Loucy (cell line): ENCODE measurements around the gene ARX.

ENCODE experiments used
- H2AFZ ChIP-seq: fragments of 200-600 bp; sonication (generic); 2 replicates; pipeline ENCODE4 v1.6.0; 2016; ENCODE audit warnings: antibody characterized with exemption, mild to moderate bottlenecking, low read length, moderate library complexity
- H3F3A ChIP-seq: fragments of 200-600 bp; 2 replicates; pipeline ENCODE4 v1.6.0; 2016; ENCODE audit warnings: antibody characterized with exemption, low read depth, mild to moderate bottlenecking
- H3K27me3 ChIP-seq: fragments of 200-600 bp; sonication (generic); 2 replicates; pipeline ENCODE4 v1.6.1; 2014; ENCODE audit warnings: low read length, mild to moderate bottlenecking; ENCODE audit not compliant: insufficient read depth, poor library complexity, severe bottlenecking
- H3K36me3 ChIP-seq: fragments of 200-600 bp; sonication (generic); 2 replicates; pipeline ENCODE4 v1.6.1; 2016; ENCODE audit warnings: low read length; ENCODE audit not compliant: insufficient read depth
- H3K4me1 ChIP-seq: fragments of 200-600 bp; sonication (generic); 2 replicates; pipeline ENCODE4 v1.5.1; 2014; ENCODE audit warnings: low read length, mild to moderate bottlenecking; ENCODE audit not compliant: insufficient read depth, poor library complexity, severe bottlenecking
- H3K4me2 ChIP-seq: fragments of 200-600 bp; sonication (generic); 2 replicates; pipeline ENCODE4 v1.6.0; 2014; ENCODE audit warnings: antibody characterized with exemption, low read length, low read depth, mild to moderate bottlenecking; ENCODE audit not compliant: poor library complexity, severe bottlenecking
- H3K4me3 ChIP-seq: fragments of 200-600 bp; sonication (generic); 2 replicates; pipeline ENCODE4 v1.5.1; 2014; ENCODE audit warnings: low read length, mild to moderate bottlenecking, mixed read lengths; ENCODE audit not compliant: poor library complexity, severe bottlenecking
- H3K79me2 ChIP-seq: fragments of 200-600 bp; sonication (generic); 2 replicates; pipeline ENCODE4 v1.6.1; 2014; ENCODE audit warnings: low read length; ENCODE audit not compliant: insufficient read depth
- H3K9ac ChIP-seq: fragments of 200-600 bp; sonication (generic); 2 replicates; pipeline ENCODE4 v1.6.0; 2014; ENCODE audit warnings: mild to moderate bottlenecking, low read depth, low read length, moderate library complexity; ENCODE audit not compliant: poor library complexity, severe bottlenecking
- H3K9me2 ChIP-seq: fragments of 200-600 bp; sonication (generic); replicated peaks from 2 replicates; pipeline ENCODE4 v1.6.1; 2016; ENCODE audit warnings: low read depth, low read length, mixed read lengths
- H3K9me3 ChIP-seq: fragments of 200-600 bp; sonication (generic); 2 replicates; pipeline ENCODE4 v1.6.1; 2014; ENCODE audit warnings: mild to moderate bottlenecking, antibody characterized with exemption, low read length, low read depth; ENCODE audit not compliant: insufficient read depth
- H4K20me1 ChIP-seq: fragments of 200-600 bp; sonication (generic); 2 replicates; pipeline ENCODE4 v1.6.0; 2014; ENCODE audit warnings: antibody characterized with exemption, low read length, mild to moderate bottlenecking; ENCODE audit not compliant: insufficient read depth, poor library complexity, severe bottlenecking
- CTCF ChIP-seq: fragments of 200-600 bp; sonication (generic); conservative IDR thresholded peaks from 2 replicates; pipeline ENCODE4 v1.5.1; 2014; ENCODE audit warnings: mild to moderate bottlenecking, antibody characterized with exemption, low read length
- EZH2phosphoT487 ChIP-seq: fragments of 200-600 bp; IDR thresholded peaks from 2 replicates; pipeline ENCODE4 v1.6.1; 2018; ENCODE audit warnings: antibody characterized with exemption, mild to moderate bottlenecking, moderate library complexity, borderline replicate concordance

Gene ARX

GRCh38 chrX:25015486-25016360 is at the start of gene ARX:
ARX (minus strand) TSS chrX:25015965; CDS start chrX:25015737, 228 bp downstream.
- Histone ChIP-seq H3K4me3 (no peak within 1 kb of the TSS), H3K27me3 (no peaks in the 10 kb centered on the region), H3K4me1 (no peaks in the 10 kb centered on the region), H3K9me2 (no peaks in the 10 kb centered on the region), H2AFZ (no peak within 1 kb of the TSS), H3K36me3 (no peaks in the 10 kb centered on the region), H3K79me2 (no peaks in the 10 kb centered on the region), H3F3A (no peaks in the 10 kb centered on the region), H3K9ac (no peak within 1 kb of the TSS), H4K20me1 (no peaks in the 10 kb centered on the region), H3K4me2 (no peak within 1 kb of the TSS), H3K9me3 (no peaks in the 10 kb centered on the region)
- TF ChIP-seq CTCF (no peak), EZH2phosphoT487 (no peak)

DNA sequence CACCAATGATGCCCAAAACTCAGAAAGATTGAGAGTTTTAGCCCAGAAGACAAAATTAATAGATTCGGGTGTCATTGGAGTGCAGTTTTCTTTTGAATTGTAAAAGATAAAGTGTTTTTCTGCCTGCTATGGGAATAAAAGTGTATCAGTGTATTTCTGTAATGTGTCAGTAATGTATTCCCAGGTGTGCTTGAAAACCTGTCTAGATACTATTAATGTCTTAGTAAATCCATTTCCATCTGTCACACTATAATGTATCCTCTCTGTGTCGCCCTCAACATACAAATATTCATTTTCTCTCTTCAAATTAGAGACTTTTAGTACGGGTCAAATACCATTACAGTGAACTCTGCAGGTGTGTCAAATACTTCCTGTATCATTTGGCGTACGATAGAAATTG is 43.5 kb upstream of the ARX start:
- Histone ChIP-seq H3F3A (no peaks in the 10 kb centered on the region), H3K36me3 (no peaks in the 10 kb centered on the region)
- no peak for TF ChIP-seq CTCF
- no peak for TF ChIP-seq EZH2phosphoT487

GRCh38 chrX:25052798-25053534 is 37.2 kb upstream of the ARX start:
- Histone ChIP-seq H2AFZ (peak overlapping the region; percentile 84), H3K4me1 (peaks cover 31% of the 10 kb centered on the region), H3K4me3 (no peak overlapping the region), H3F3A (no peaks in the 10 kb centered on the region), H3K9me3 (no peaks in the 10 kb centered on the region), H3K9me2 (no peaks in the 10 kb centered on the region), H3K4me2 (no peak overlapping the region), H3K9ac (no peak overlapping the region), H4K20me1 (no peaks in the 10 kb centered on the region), H3K36me3 (no peaks in the 10 kb centered on the region), H3K27me3 (no peaks in the 10 kb centered on the region), H3K79me2 (no peaks in the 10 kb centered on the region)
- no peak for TF ChIP-seq EZH2phosphoT487
- TF ChIP-seq CTCF = peak; percentile 11; the same call in 1 of the 2 replicates

More for the DNA sequence above, 43.5 kb upstream of the ARX start:
- no peak overlapping the region for H3K9ac ChIP-seq
- H3K27me3 ChIP-seq = no peaks in the 10 kb centered on the region
- no peak overlapping the region for H3K4me3 ChIP-seq
- no peaks in the 10 kb centered on the region for H4K20me1 ChIP-seq
- no peak overlapping the region for H2AFZ ChIP-seq
- H3K9me2 ChIP-seq = no peaks in the 10 kb centered on the region
- no peaks in the 10 kb centered on the region for H3K79me2 ChIP-seq
- H3K4me1 ChIP-seq = no peaks in the 10 kb centered on the region
- no peaks in the 10 kb centered on the region for H3K9me3 ChIP-seq
- H3K4me2 ChIP-seq = no peak overlapping the region
